Bone marrow (tissue), 2 donors: ENCODE results near the gene NANOS3.
A peak's percentile ranks its signal among the peaks of the same experiment; 100 is the strongest.

Source experiments
- DNase-seq, 2 donors: peaks; one replicate each; lab custom pipeline; 2025; lab: John Stamatoyannopoulos, UW

Gene NANOS3

DNA sequence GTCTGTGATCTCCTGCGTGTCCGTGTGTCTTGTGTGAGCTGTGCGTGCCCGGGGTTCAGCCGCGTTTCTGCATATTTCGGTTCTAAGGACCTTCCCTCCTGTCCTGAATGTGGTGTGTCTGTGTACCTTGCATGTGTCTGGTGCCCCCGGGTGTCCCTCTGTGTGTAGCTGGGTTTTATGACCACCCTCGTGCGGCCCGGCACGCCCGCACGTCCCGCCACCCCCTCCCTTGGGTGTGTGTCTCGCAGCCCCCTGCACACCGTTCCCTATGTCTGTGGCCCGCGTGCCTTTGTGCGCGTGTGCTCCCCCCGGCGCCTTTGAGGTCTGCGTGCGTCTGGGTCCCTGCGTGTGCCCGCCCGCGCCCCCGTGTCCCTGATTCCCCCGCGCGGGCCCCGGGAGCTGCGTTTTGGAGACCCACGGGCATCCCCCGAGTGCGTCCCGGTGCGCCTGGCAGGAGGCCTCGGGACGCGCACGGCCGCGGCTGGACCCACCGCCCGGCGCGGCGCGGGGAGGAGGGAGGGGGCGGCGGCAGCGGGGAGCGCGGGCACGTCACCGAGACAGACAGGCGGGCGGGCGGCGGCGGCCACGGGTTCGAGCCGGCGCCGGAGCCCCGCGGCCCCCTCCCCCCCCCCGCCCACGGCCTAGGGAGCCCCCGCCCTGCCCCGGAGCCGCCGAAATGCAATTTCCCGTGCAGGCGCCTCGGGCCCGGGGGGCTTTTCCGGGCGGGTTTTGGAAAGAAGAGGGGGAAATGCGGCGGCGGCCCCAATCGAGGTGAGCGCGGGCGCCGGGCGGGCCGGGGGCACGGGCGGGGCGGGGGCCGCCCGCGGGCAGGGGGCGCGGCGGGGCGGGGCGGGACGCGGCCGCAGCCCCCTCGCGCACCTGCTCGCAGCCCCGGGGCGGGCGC, 12.0 kb upstream of the NANOS3 start:
- DNase-seq, result no peak

- DNase-seq, result no peak
Observed at GRCh38 chr19:13865571-13866462, 11.1 kb upstream of the NANOS3 start.

- DNase-seq, result no peak
Observed at GRCh38 chr19:13866463-13867046, 10.4 kb upstream of the NANOS3 start.

GRCh38 chr19:13868663-13869062, 8.3 kb upstream of the NANOS3 start:
- DNase-seq, result no peak

GRCh38 chr19:13869281-13869680, 7.7 kb upstream of the NANOS3 start:
- DNase-seq, result no peak

DNA sequence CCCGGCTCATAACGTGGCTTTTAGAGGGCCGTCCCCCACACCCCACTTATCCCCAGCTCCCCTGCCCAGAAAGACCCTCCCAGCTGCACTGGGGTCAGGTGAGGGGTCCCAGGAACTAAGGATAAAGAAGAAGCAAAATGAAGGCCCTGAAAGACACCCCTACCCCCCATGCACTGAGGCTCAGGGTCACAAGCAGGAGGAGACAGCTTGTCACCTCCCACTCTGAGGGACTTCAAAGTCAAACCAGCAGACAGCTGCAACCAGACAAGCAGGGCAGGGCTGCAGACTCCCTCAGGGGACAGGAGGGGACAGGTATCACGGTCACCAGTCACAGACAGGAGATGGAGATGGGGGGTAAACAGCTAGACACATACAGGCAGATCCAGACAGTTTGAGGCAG, 6.1 kb upstream of the NANOS3 start:
- no peak for DNase-seq

- no peak for DNase-seq
Observed at GRCh38 chr19:13872339-13872694, 4.6 kb upstream of the NANOS3 start.

- peak; percentile 17 to 38 for DNase-seq
Observed at GRCh38 chr19:13872695-13873389, 4.1 kb upstream of the NANOS3 start.

DNA sequence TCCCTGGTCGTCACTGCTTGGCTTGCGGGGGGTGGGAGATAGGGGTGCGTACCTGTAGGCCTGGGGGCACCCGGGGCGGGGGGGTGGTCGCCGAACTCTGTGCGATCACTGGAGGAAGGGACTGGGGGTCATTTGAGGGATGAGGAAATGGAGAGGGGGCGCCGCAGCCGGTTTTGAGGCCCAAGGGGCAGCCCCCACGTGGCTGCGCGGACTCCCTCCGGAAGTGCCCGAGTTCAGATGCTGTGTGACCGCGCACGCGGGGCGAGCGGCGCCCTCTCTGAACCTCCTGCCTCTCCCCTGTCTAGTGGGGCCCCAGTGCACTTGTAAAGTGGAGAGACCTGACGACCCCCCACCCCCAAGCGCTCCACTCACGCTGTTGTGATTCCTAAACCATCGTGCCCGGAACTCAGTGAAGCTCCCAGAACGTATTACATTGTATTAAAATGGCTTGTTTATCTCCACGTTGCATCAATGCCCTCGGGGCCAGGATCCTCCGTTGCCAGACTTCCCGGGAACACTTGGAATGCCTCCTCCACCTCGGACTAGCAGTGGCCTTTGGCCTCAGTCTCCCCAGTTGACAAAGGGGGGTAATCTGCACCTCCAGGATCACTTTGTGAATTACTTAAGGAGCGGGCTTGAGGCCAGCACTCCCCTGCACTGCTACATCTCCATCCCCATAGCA, 3.0 kb upstream of the NANOS3 start:
- DNase-seq, result no peak

- DNase-seq, result no peak
Observed at GRCh38 chr19:13875824-13876223, 1.1 kb upstream of the NANOS3 start.

- no peak for DNase-seq
Observed at GRCh38 chr19:13877303-13877702, 369 bp downstream of the NANOS3 start.

DNA sequence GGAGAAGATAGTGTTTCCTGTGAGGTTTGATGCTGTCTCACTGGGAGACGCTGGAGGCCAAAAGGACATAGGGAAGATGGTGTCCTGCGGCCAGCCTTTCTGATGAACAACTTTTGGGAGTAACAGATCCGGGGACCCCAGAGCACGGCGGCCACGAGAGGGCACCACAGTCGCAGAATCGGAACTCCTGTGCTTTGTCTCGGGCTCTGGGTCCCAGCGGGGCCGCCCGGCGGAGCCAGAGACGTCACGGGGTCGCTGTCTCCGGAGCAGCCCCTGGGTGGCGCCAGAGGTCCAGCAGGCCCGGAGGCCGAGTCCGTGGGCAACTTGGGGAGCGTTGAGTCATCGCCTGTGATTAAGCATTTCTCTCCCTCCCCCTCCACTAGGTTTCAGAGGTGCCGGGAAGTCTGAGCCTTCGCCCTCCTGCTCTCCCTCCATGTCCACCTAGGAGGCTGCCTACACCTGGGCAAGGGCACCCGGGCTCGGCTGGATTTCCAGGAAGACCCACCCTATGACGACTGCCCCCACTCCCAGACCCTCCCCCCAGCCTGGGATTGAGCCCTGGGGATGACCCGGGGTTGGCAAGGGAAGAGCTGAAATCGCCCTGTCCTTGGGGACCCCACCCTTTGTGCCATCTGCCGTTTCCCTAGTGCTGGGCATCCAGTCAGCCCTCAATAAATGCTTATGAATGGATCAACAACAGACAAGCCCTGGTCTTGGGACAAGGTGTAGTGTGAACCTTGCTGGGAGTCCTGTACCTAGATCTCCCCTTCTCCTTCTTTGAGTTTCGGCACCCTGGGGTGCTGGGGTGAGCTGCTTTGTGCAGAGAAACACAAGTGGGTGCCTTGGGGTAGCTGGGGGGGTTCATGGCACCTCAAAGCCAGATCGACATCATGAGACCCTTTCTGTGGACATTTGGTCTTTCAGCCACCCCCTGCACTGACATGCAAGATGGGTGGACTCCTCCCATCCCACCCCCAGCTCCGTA, 3.4 kb downstream of the NANOS3 start:
- DNase-seq, result peak; percentile 89 to 97

GRCh38 chr19:13881251-13881691, 4.3 kb downstream of the NANOS3 start:
- no peak for DNase-seq

DNA sequence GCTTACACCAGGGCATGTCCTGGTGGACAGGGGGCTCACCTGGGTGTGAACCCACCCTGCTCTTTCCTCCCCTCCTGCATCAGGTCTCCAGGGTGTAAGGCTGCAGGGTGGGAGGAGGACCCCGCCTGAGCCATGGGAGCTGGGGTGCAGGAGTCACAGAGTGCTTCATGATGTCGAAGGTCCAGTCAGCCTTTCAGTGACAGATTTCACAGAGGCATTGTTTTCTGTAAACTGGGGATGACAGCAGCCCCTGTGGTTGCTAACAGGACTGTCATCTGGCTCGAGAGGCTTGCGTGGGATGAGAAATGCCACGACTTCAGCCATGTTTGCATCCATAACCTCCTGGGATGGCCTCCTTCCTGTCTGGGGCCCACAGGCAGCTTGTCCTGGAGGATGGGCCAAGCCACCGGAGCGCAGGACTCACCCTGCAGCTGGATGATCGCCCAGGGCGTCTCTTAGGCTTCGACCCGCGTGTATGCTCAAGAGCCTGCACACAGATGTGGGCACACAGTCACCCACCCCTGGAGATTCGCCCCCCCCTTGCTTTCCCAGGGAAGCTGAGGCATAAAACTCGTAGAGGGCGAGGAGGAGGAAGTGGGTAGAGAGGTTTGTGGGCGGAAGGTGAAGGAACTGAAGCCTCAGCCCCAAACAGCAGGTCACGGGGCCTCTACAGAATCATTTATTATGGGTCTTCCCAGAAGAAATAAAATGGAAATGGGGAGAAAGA, 4.9 kb downstream of the NANOS3 start:
- peak; percentile 9 to 30 for DNase-seq

GRCh38 chr19:13882419-13882795, 5.5 kb downstream of the NANOS3 start:
- no peak for DNase-seq

GRCh38 chr19:13882836-13883235, 5.9 kb downstream of the NANOS3 start:
- no peak for DNase-seq

DNA sequence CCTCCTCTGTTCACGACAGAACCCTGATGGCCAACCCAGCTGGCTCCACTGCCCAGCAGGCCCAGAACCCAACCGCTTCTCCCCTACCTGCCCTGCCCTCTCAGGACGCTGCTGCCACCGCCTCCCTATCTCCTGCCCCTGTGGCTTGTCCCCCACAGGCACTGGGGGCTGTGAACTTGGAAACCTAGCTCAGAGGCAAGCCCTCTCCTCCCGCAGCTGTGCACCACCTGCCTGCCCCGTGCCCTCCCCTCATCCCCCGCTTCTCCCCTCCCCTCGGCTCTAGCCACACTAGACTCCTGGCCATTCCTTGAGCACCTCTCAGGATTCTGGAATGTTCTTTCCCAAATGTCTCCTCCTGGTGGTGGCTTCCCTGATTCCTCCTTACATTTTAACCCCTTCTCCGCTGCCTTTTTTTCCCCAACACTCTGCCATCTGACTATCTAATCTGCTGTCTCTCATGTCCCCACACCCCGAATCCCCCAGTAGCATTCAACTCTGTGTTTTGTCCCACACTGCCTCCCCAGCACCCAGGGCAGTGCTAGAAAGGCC, 6.7 kb downstream of the NANOS3 start:
- DNase-seq, result no peak

DNA sequence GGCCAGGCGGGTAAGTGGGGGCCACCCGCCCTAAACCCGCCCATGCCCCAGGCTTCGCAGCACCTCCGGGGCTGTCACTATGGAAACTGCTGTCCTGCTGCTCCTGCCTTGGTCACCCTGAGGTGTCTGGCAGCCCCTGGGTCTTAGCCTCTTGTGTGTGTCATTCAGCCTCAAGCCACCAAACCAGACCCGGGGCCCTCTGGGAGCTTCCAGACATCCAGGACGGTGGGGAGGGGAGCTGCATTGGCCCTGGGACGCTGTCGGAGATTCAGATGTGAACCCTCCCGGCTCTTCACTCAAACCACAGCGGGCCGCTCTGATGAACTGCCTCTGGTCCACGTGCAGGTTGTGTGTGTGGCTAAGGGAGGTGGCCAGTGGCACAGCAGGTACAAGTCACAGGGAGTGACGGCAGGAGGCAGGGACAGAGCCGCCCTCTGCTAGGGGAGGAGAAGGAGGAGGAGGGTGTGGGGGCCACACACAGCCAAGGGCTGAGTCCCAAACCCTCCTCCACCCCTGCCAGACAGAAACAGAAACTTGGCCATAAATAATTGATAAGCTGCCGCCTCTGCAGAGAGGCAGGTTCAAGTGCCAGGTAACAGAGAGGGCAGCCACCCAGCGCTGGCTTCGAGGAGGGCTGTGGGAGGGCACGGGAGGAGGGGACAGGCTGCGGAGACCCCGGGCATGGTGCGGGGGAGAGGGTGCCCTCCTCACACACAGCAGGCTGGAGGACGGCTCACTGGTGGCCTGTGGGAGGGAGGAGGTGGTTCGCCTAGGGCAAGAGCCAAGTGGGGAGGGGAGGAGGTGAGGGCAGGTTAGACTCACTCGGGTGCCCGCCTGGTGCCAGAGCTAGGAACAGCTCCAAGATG, 8.0 kb downstream of the NANOS3 start:
- no peak for DNase-seq
